ENCODE measurements around the gene CFAP74. TPM values are rescaled to one million over a fixed set of nuclear protein-coding genes. Genes with fewer than 3 reads are reported as not detected.

CFAP74 gene
- total RNA-seq, 2 experiments from 2014 or later: not detected

DNA sequence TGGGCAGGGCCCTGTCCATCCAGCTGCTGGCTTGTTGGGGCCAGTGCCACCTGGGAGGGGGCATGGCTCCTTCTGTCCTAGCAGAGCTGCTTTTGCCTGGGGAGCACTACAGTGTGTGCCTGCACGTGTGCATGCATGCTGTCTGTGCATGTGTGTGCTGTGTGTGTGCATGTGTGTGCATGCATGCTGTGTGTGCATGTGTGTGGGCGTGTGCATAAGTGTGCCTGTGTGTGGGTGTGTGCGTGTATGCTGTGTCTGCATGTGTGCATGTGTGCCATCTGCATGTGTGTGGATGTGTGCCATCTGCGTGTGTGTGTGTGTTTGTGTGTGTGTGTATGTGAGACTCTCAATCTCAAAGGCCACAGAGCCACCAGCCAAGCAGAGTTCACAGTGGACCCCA lies 38.3 kb upstream of the CFAP74 start:
- H3K4me1 Mint-ChIP-seq (ENCODE audit: low read depth): peaks cover 14% of the 10 kb centered on the region
- Histone ChIP-seq H3K4me3 (ENCODE audit: low read length) (no peak overlapping the region), H3K36me3 (ENCODE audit: insufficient read depth, low read length) (no peaks in the 10 kb centered on the region), H3K27me3 (ENCODE audit: control insufficient read depth in 1 of 2, insufficient read depth in 2 of 2, low read length in 2 of 2) (peaks cover 1 to 5% of the 10 kb centered on the region in 2 experiments), H3K4me1 (ENCODE audit: insufficient read depth, low read length) (peaks cover 23% of the 10 kb centered on the region), H3K9me3 (ENCODE audit: control insufficient read depth in 1 of 2, insufficient read depth in 1 of 2, low read length in 2 of 2) (peaks cover 0 to under 1% of the 10 kb centered on the region in 2 experiments), H3K27ac (ENCODE audit: low read depth in 1 of 2, low read length in 2 of 2) (no peak overlapping the region)
- H3K27ac Mint-ChIP-seq: no peak overlapping the region
- peaks cover 6% of the 10 kb centered on the region for H3K27me3 Mint-ChIP-seq
- CTCF ChIA-PET: no interaction called here
- no peaks in the 10 kb centered on the region for H3K9me3 Mint-ChIP-seq
- DNase-seq: no peak
- POLR2A ChIA-PET: no interaction called here
- no peaks in the 10 kb centered on the region for H3K36me3 Mint-ChIP-seq (ENCODE audit: low read depth)
- no peak for ATAC-seq (ENCODE audit: poor library complexity)
- TF ChIP-seq, protein P1, sequence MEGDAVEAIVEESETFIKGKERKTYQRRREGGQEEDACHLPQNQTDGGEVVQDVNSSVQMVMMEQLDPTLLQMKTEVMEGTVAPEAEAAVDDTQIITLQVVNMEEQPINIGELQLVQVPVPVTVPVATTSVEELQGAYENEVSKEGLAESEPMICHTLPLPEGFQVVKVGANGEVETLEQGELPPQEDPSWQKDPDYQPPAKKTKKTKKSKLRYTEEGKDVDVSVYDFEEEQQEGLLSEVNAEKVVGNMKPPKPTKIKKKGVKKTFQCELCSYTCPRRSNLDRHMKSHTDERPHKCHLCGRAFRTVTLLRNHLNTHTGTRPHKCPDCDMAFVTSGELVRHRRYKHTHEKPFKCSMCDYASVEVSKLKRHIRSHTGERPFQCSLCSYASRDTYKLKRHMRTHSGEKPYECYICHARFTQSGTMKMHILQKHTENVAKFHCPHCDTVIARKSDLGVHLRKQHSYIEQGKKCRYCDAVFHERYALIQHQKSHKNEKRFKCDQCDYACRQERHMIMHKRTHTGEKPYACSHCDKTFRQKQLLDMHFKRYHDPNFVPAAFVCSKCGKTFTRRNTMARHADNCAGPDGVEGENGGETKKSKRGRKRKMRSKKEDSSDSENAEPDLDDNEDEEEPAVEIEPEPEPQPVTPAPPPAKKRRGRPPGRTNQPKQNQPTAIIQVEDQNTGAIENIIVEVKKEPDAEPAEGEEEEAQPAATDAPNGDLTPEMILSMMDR (IDR thresholded peaks at IDR 0.05): no peak
- no peak overlapping the region for H3K4me3 Mint-ChIP-seq
- intact Hi-C loops (cut with DNase I, micrococcal nuclease): no loop called here

DNA sequence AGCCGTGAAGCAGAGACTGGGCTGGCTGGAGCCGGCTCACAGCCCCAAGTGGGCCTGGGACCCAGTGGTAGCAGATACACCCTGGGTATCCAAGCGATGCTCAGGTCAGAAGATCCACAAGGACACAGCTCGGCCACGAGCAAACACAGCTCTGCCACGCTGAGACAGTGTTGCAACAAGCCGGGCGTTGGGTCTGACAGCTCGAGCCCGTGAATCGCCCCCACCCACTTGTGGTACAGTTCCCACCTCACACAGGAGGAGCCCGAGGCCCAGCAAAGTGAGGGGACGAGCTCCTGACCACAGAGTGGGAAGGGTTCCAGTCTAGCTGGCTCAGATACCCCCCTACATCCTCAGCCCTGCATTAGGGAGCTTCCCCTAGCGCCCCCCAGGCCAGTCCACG lies 37.7 kb upstream of the CFAP74 start:
- Histone ChIP-seq H3K27me3 (ENCODE audit: control insufficient read depth in 1 of 2, insufficient read depth in 2 of 2, low read length in 2 of 2) (no peaks in the 10 kb centered on the region), H3K9me3 (ENCODE audit: control insufficient read depth in 1 of 2, insufficient read depth in 1 of 2, low read length in 2 of 2) (no peaks in the 10 kb centered on the region), H3K36me3 (ENCODE audit: insufficient read depth, low read length) (no peaks in the 10 kb centered on the region), H3K27ac (ENCODE audit: low read depth in 1 of 2, low read length in 2 of 2) (no peak overlapping the region), H3K4me3 (ENCODE audit: low read length) (no peak overlapping the region), H3K4me1 (ENCODE audit: insufficient read depth, low read length) (peaks cover 19% of the 10 kb centered on the region)
- CTCF ChIA-PET: no interaction called here
- no peak overlapping the region for H3K27ac Mint-ChIP-seq
- H3K27me3 Mint-ChIP-seq: peaks cover 6% of the 10 kb centered on the region
- H3K36me3 Mint-ChIP-seq (ENCODE audit: low read depth): no peaks in the 10 kb centered on the region
- POLR2A ChIA-PET: no interaction called here
- peaks cover 14% of the 10 kb centered on the region for H3K4me1 Mint-ChIP-seq (ENCODE audit: low read depth)
- no peaks in the 10 kb centered on the region for H3K9me3 Mint-ChIP-seq
- intact Hi-C loops (cut with DNase I, micrococcal nuclease): no loop called here
- DNase-seq: no peak
- no peak overlapping the region for H3K4me3 Mint-ChIP-seq
- TF ChIP-seq, protein P1 (IDR thresholded peaks at IDR 0.05): no peak
- ATAC-seq (ENCODE audit: poor library complexity): no peak

DNA sequence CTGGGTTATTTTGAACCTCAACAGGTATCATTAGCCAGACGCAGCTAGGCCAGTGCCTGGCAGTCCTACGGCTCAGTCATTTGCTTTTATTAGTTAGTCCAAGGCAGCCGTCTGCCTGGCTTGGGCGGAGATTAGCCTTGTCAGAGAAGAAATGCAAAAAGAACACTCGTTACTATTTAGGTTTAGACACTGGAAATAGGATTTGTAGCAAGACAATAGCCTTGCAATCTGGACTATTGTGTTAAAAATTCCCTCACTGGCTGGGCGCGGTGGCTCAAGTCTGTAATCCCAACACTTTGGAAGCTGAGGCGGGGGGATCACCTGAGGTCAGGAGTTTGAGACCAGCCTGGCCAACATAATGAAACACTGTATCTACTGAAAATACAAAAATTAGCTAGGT lies 35.7 kb upstream of the CFAP74 start:
- no peak for DNase-seq
- no peaks in the 10 kb centered on the region for H3K36me3 ChIP-seq (ENCODE audit: insufficient read depth, low read length)
- peaks cover 5% of the 10 kb centered on the region for H3K4me1 Mint-ChIP-seq (ENCODE audit: low read depth)
- TF ChIP-seq, protein P1 (IDR thresholded peaks at IDR 0.05): no peak
- H3K36me3 Mint-ChIP-seq (ENCODE audit: low read depth): no peaks in the 10 kb centered on the region
- H3K9me3 ChIP-seq (ENCODE audit: control insufficient read depth in 1 of 2, insufficient read depth in 1 of 2, low read length in 2 of 2): no peaks in the 10 kb centered on the region
- no peak overlapping the region for H3K27ac Mint-ChIP-seq
- no peak overlapping the region for H3K4me3 ChIP-seq (ENCODE audit: low read length)
- no peaks in the 10 kb centered on the region for H3K4me1 ChIP-seq (ENCODE audit: insufficient read depth, low read length)
- H3K27me3 ChIP-seq (ENCODE audit: control insufficient read depth in 1 of 2, insufficient read depth in 2 of 2, low read length in 2 of 2): no peaks in the 10 kb centered on the region
- CTCF ChIA-PET: no interaction called here
- intact Hi-C loops (cut with DNase I, micrococcal nuclease): no loop called here
- ATAC-seq (ENCODE audit: poor library complexity): no peak
- POLR2A ChIA-PET: no interaction called here
- H3K4me3 Mint-ChIP-seq: no peak overlapping the region
- H3K27me3 Mint-ChIP-seq: no peaks in the 10 kb centered on the region
- H3K9me3 Mint-ChIP-seq: no peaks in the 10 kb centered on the region
- no peak overlapping the region for H3K27ac ChIP-seq (ENCODE audit: low read depth in 1 of 2, low read length in 2 of 2)
